K562 (cell line): ENCODE data around the gene CCDC136. TPM values are rescaled to one million over a fixed set of nuclear protein-coding genes. Genes with fewer than 3 reads are reported as not detected.

Source experiments
- C11orf30 ChIP-seq: fragments of 450-650 bp; IDR thresholded peaks from 2 replicates; pipeline ENCODE4 v1.6.1; 2016; ENCODE audit warnings: low read depth, mild to moderate bottlenecking
- CHD1 ChIP-seq: fragments of 200-600 bp; sonication (generic); IDR thresholded peaks from one replicate; pipeline ENCODE4 v1.6.1; 2012; ENCODE audit warnings: mild to moderate bottlenecking, moderate library complexity, low read length, inconsistent platforms
- CTBP1 ChIP-seq: fragments of 450-650 bp; IDR thresholded peaks from 2 replicates; pipeline ENCODE4 v1.6.1; 2016; ENCODE audit warnings: borderline replicate concordance
- DIDO1 ChIP-seq: fragments of 450-650 bp; IDR thresholded peaks from 2 replicates; pipeline ENCODE4 v1.6.1; 2016; ENCODE audit warnings: low read depth, missing biosample characterization, missing genetic modification characterization
- E2F3 ChIP-seq: fragments of 250-450 bp; sonication (Bioruptor Pico); IDR thresholded peaks from 2 replicates; pipeline ENCODE4 v1.4.0; 2020; ENCODE audit warnings: mild to moderate bottlenecking
- E2F6 ChIP-seq, 2 experiments: IDR thresholded peaks; 2 replicates each; pipeline ENCODE4 v1.6.1; 2011; ENCODE audit warnings: borderline replicate concordance in 1 of 2, control low read depth in 1 of 2, low read depth in 1 of 2, low read length in 1 of 2, mild to moderate bottlenecking in 1 of 2, mixed read lengths in 1 of 2, moderate library complexity in 1 of 2; ENCODE audit not compliant: insufficient read depth in 1 of 2, insufficient read length in 1 of 2, poor library complexity in 1 of 2, severe bottlenecking in 1 of 2; ENCODE audit errors: extremely low read depth in 1 of 2
- EP400 ChIP-seq: fragments of 450-650 bp; IDR thresholded peaks from 2 replicates; pipeline ENCODE4 v1.6.1; 2017; ENCODE audit warnings: antibody characterized with exemption, mild to moderate bottlenecking, moderate library complexity
- FOXA3 ChIP-seq, 2 experiments: fragments of 450-650 bp in 1 of 2; sonication (generic) in 1 of 2; formaldehyde crosslinking; IDR thresholded peaks in 1 of 2; conservative IDR thresholded peaks in 1 of 2; 2 replicates each; pipeline versions ENCODE4 v1.4.0 to v1.8.0; 2020 to 2022; ENCODE audit warnings: mild to moderate bottlenecking in 2 of 2, missing genetic modification reagents in 1 of 2
- GTF2F1 ChIP-seq: IDR thresholded peaks from 2 replicates; pipeline ENCODE4 v1.6.1; 2011; ENCODE audit warnings: low read depth, low read length, improper control_type of control experiment
- JUNB ChIP-seq: fragments of 450-650 bp; formaldehyde crosslinking; conservative IDR thresholded peaks from 2 replicates; pipeline ENCODE4 v1.4.0; 2020; ENCODE audit warnings: mild to moderate bottlenecking
- KLF13 ChIP-seq: fragments of 450-650 bp; IDR thresholded peaks from 2 replicates; pipeline ENCODE4 v1.6.1; 2016; ENCODE audit warnings: missing genetic modification characterization, low read depth, mild to moderate bottlenecking, missing compliant biosample characterization, moderate library complexity, borderline replicate concordance
- MAFK ChIP-seq: IDR thresholded peaks from 2 replicates; pipeline ENCODE4 v1.6.1; 2011; ENCODE audit warnings: low read length, improper control_type of control experiment
- MEF2D ChIP-seq: conservative IDR thresholded peaks from 2 replicates; pipeline ENCODE4 v1.6.1; 2016; ENCODE audit warnings: low read depth, missing genetic modification characterization, missing compliant biosample characterization
- NR2C1 ChIP-seq, 2 experiments: fragments of 450-650 bp; IDR thresholded peaks; 2 replicates each; pipeline ENCODE4 v1.6.1; 2017; ENCODE audit warnings: mild to moderate bottlenecking in 2 of 2, antibody characterized with exemption in 1 of 2, inconsistent platforms in 1 of 2, missing compliant biosample characterization in 1 of 2, missing genetic modification characterization in 1 of 2
- POLR2AphosphoS2 ChIP-seq: IDR thresholded peaks from 2 replicates; pipeline ENCODE4 v1.6.1; 2012; ENCODE audit warnings: low read length, improper control_type of control experiment
- SFPQ ChIP-seq: fragments of 200-400 bp; formaldehyde crosslinking; IDR thresholded peaks from 2 replicates; pipeline ENCODE4 v1.6.1; 2017; ENCODE audit warnings: mild to moderate bottlenecking, low read depth, low read length, moderate library complexity
- TAL1 ChIP-seq: fragments of 450-650 bp; IDR thresholded peaks from 2 replicates; pipeline ENCODE4 v1.6.1; 2016; ENCODE audit warnings: mild to moderate bottlenecking
- ZBTB33 ChIP-seq: sonication (generic); formaldehyde crosslinking; IDR thresholded peaks from 2 replicates; pipeline ENCODE4 v1.8.1; 2023; ENCODE audit warnings: mild to moderate bottlenecking, missing genetic modification reagents
- ZBTB43 ChIP-seq: sonication (generic); formaldehyde crosslinking; IDR thresholded peaks from 2 replicates; pipeline ENCODE4 v1.8.0; 2023; ENCODE audit warnings: mild to moderate bottlenecking, missing genetic modification reagents
- ZNF134 ChIP-seq: fragments of 250-450 bp; sonication (Bioruptor Pico); conservative IDR thresholded peaks from 2 replicates; pipeline ENCODE4 v1.4.0; 2020
- ZNF184 ChIP-seq: sonication (generic); formaldehyde crosslinking; IDR thresholded peaks from 2 replicates; pipeline ENCODE4 v1.5.0; 2020; ENCODE audit warnings: missing genetic modification reagents
- ZNF224 ChIP-seq: sonication (generic); formaldehyde crosslinking; IDR thresholded peaks from 2 replicates; pipeline ENCODE4 v1.8.0; 2022; ENCODE audit warnings: mild to moderate bottlenecking, missing genetic modification reagents
- ZNF695 ChIP-seq: fragments of 450-650 bp; formaldehyde crosslinking; IDR thresholded peaks from 2 replicates; pipeline ENCODE4 v1.4.0; 2020; ENCODE audit warnings: mild to moderate bottlenecking, moderate library complexity
- polyA plus RNA-seq, 8 experiments: library from polyadenylated mRNA; depleted of rRNA in 4 of 8; stranded (reverse) in 5 of 8; unstranded in 3 of 8; fragments of >200 nt; fragmentation: Nextera tagmentation in 2 of 8; fragmentation: Illumina TruSeq in 1 of 8; extraction: Ambion mirVana in 2 of 8; extraction: Trizol in 1 of 8; gene quantifications; 2 replicates each; pipeline versions ENCODE4 v1.2.1 to v1.2.3, GENCODE V29; 2011 to 2014; ENCODE audit warnings: inconsistent platforms in 1 of 8, missing spikeins in 1 of 8
- total RNA-seq, 7 experiments: library from RNA; depleted of rRNA in 6 of 7; stranded (reverse); fragments of >200 nt in 6 of 7; fragmentation: Illumina TruSeq in 2 of 7; extraction: Trizol in 2 of 7; gene quantifications; 2 replicates each; pipeline versions ENCODE4 v1.2.1 to v1.2.3, GENCODE V29; 2011 to 2021; ENCODE audit warnings: low replicate concordance in 1 of 7

CCDC136 gene
- total and polyA plus RNA-seq, 9 of the 15 experiments (the other 6 are each of a cell fraction or from before 2014, with no cell fraction given): 2.4 to 40.8 (median 26.5) TPM

GRCh38 chr7:128815289-128815942 lies 23.6 kb downstream of the CCDC136 start (continued):
- TF ChIP-seq EP400 (no peak), TAL1 (no peak), ZNF224 (CRISPR knock-in tag) (no peak), CTBP1 (peak; percentile 27; the same call in 1 of the 2 replicates), ZBTB33 (CRISPR knock-in tag) (no peak), E2F3 (CRISPR knock-in tag) (no peak), ZNF695 (CRISPR knock-in tag) (no peak), C11orf30 (peak; percentile 98), JUNB (CRISPR knock-in tag) (no peak), E2F6 (IDR thresholded peaks at IDR 0.05; ENCODE audit: borderline replicate concordance in 1 of 2, extremely low read depth in 1 of 2, insufficient read depth in 1 of 2, insufficient read length in 1 of 2, low read depth in 1 of 2, low read length in 1 of 2, poor library complexity in 1 of 2, severe bottlenecking in 1 of 2) (peak in 1 of 2 experiments; percentile 20), DIDO1 (no peak), MAFK (peak; percentile 90), ZNF134 (no peak), ZBTB43 (CRISPR knock-in tag) (no peak), KLF13 (tag) (no peak), GTF2F1 (no peak), ZNF184 (no peak), NR2C1 (IDR thresholded peaks at IDR 0.05) (no peak), NR2C1 (tag; IDR thresholded peaks at IDR 0.05) (no peak), FOXA3 (CRISPR knock-in tag; conservative IDR thresholded peaks at IDR 0.05 in 1 of 2, IDR thresholded peaks at IDR 0.05 in 1 of 2) (0 out of 4 replicates have a peak, but pooled peaks of 1 of the 2 experiments have one; percentile 20), SFPQ (no peak), POLR2AphosphoS2 (peak; percentile 36; the same call in 1 of the 2 replicates), CHD1 (no peak), MEF2D (no peak)
